ENCODE measurements around the gene GPC5.

DNA sequence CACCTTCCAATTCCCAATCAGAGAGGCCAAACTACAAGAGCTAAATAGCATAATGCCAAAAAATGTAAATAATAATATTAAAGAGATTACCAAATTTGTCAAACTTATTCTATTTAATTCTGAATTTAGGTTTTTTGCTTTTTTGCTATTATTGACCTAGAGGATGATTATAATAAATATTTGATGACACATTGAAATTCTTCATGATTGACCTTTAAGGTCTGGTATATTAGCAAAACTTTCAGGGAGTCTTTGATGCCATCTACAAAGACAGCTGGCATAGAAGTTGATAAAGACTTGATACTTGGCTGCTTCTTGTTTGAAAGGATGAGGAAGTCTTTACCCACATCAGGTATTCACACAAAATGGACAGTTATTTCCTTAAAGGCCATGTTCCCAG is 1168.3 kb downstream of the GPC5 start:
- TF ChIP-seq, protein P1, sequence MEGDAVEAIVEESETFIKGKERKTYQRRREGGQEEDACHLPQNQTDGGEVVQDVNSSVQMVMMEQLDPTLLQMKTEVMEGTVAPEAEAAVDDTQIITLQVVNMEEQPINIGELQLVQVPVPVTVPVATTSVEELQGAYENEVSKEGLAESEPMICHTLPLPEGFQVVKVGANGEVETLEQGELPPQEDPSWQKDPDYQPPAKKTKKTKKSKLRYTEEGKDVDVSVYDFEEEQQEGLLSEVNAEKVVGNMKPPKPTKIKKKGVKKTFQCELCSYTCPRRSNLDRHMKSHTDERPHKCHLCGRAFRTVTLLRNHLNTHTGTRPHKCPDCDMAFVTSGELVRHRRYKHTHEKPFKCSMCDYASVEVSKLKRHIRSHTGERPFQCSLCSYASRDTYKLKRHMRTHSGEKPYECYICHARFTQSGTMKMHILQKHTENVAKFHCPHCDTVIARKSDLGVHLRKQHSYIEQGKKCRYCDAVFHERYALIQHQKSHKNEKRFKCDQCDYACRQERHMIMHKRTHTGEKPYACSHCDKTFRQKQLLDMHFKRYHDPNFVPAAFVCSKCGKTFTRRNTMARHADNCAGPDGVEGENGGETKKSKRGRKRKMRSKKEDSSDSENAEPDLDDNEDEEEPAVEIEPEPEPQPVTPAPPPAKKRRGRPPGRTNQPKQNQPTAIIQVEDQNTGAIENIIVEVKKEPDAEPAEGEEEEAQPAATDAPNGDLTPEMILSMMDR (IDR thresholded peaks at IDR 0.05 in 4 of 5, conservative IDR thresholded peaks at IDR 0.05 in 1 of 5), result no peak
- no peak for TF ChIP-seq POLR2A (IDR thresholded peaks at IDR 0.05)

All from gastrocnemius medialis (tissue), 4 donors.